Cardiac atrium fibroblast (primary cell): Measurements from ENCODE around the gene HLA-F. TPM values are rescaled to one million over a fixed set of nuclear protein-coding genes. Genes with fewer than 3 reads are reported as not detected.

Source experiments
- total RNA-seq: library from RNA; depleted of rRNA; stranded (reverse); fragments of >200 nt; gene quantifications from 2 replicates; pipeline ENCODE4 v1.2.3, GENCODE V29; 2015

HLA-F gene
- 7.6 and 9.6 TPM in 2 replicates for total RNA-seq

DNA sequence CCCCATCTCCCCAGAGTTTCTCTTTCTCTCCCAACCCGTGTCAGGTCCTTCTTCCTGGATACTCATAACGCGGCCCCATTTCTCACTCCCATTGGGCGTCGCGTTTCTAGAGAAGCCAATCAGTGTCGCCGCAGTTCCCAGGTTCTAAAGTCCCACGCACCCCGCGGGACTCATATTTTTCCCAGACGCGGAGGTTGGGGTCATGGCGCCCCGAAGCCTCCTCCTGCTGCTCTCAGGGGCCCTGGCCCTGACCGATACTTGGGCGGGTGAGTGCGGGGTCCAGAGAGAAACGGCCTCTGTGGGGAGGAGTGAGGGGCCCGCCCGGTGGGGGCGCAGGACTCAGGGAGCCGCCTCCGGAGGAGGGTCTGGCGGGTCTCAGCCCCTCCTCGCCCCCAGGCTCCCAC is at the start of gene HLA-F:
Gene HLA-F (plus strand): TSS at position 173 of the 404 bp plus-strand sequence. CDS start 30 bp downstream, at position 203.

GRCh38 chr6:29680904-29681303 is 42.3 kb upstream of the HLA-F start, which contains the start of gene ZFP57:
Gene ZFP57 (minus strand): TSS chr6:29681152. CDS start chr6:29677003, 4,149 bp downstream.

Other genes starting within 250 kb of the HLA-F start
- not detected in 2 replicates for gene MAS1L, start 235.5 kb upstream of the HLA-F start, total RNA-seq
- gene UBD, start 163.7 kb upstream of the HLA-F start, total RNA-seq, result not detected in 2 replicates
- gene OR2H2, start 138.3 kb upstream of the HLA-F start, total RNA-seq, result not detected in 2 replicates
- 10.4 and 17.1 TPM in 2 replicates for gene GABBR1, start 90.3 kb upstream of the HLA-F start, total RNA-seq
- gene MOG, start 66.3 kb upstream of the HLA-F start, total RNA-seq, result not detected in 2 replicates
- gene ZFP57, start 42.3 kb upstream of the HLA-F start, total RNA-seq, result not detected in 2 replicates
- gene HLA-G, start 104.4 kb downstream of the HLA-F start, total RNA-seq, result not detected in 2 replicates
- 528 and 669 TPM in 2 replicates for gene HLA-A, start 219.1 kb downstream of the HLA-F start, total RNA-seq